Measurements from ENCODE around the gene PTPRO. TPM values are rescaled to one million over a fixed set of nuclear protein-coding genes. Genes with fewer than 3 reads are reported as not detected.

The PTPRO gene
- total RNA-seq, 1 donor from 2014 or later: 5.8 TPM

GRCh38 chr12:15535352-15535781 lies 213.1 kb downstream of the PTPRO start:
- Histone ChIP-seq H3K27ac (no peak overlapping the region), H3K4me1 (no peaks in the 10 kb centered on the region), H3K27me3 (no peaks in the 10 kb centered on the region), H3K9me3 (ENCODE audit: low read depth) (no peaks in the 10 kb centered on the region), H4K20me1 (ENCODE audit: low read depth) (no peaks in the 10 kb centered on the region), H3K4me3 (no peak overlapping the region), H3F3A (ENCODE audit: low read depth) (no peaks in the 10 kb centered on the region), H3K36me3 (no peaks in the 10 kb centered on the region), H3K4me2 (no peak overlapping the region), H3K9ac (no peak overlapping the region), H3K79me2 (ENCODE audit: low read depth) (no peaks in the 10 kb centered on the region), H2AFZ (replicated peaks) (peak overlapping the region; percentile 45)
- no peak for DNase-seq (ENCODE audit: low spot score)
- H3K36me3 Mint-ChIP-seq: no peaks in the 10 kb centered on the region
- no peak overlapping the region for H3K4me3 Mint-ChIP-seq
- TF ChIP-seq EZH2phosphoT487 (IDR thresholded peaks at IDR 0.05): no peak
- no peak for TF ChIP-seq EZH2 (IDR thresholded peaks at IDR 0.05)
- TF ChIP-seq CTCF (IDR thresholded peaks at IDR 0.05): no peak
- no peak overlapping the region for H3K27ac Mint-ChIP-seq
- peaks cover 2% of the 10 kb centered on the region for H3K27me3 Mint-ChIP-seq (ENCODE audit: insufficient read depth, low read depth)
- peaks cover 3% of the 10 kb centered on the region for H3K4me1 Mint-ChIP-seq
- H3K9me3 Mint-ChIP-seq: no peaks in the 10 kb centered on the region

GRCh38 chr12:15536446-15536845 lies 214.1 kb downstream of the PTPRO start:
- H3K27ac ChIP-seq: no peak overlapping the region
- H3K36me3 Mint-ChIP-seq: no peaks in the 10 kb centered on the region
- H3K27ac Mint-ChIP-seq: no peak overlapping the region
- no peaks in the 10 kb centered on the region for H3K36me3 ChIP-seq
- no peak for TF ChIP-seq EZH2 (IDR thresholded peaks at IDR 0.05)
- no peak for TF ChIP-seq EZH2phosphoT487 (IDR thresholded peaks at IDR 0.05)
- TF ChIP-seq CTCF (IDR thresholded peaks at IDR 0.05): no peak
- no peak overlapping the region for H3K9ac ChIP-seq
- H3K27me3 Mint-ChIP-seq (ENCODE audit: insufficient read depth, low read depth): peaks cover 2% of the 10 kb centered on the region
- DNase-seq (ENCODE audit: low spot score): no peak
- H4K20me1 ChIP-seq (ENCODE audit: low read depth): no peaks in the 10 kb centered on the region
- H3K79me2 ChIP-seq (ENCODE audit: low read depth): no peaks in the 10 kb centered on the region
- H3K4me1 Mint-ChIP-seq: peaks cover 8% of the 10 kb centered on the region
- no peaks in the 10 kb centered on the region for H3K27me3 ChIP-seq
- H3K4me3 ChIP-seq: no peak overlapping the region
- H3K9me3 ChIP-seq (ENCODE audit: low read depth): no peaks in the 10 kb centered on the region
- no peaks in the 10 kb centered on the region for H3F3A ChIP-seq (ENCODE audit: low read depth)
- H3K4me3 Mint-ChIP-seq: no peak overlapping the region
- no peak overlapping the region for H3K4me2 ChIP-seq
- no peaks in the 10 kb centered on the region for H3K9me3 Mint-ChIP-seq
- no peak overlapping the region for H2AFZ ChIP-seq (replicated peaks)
- no peaks in the 10 kb centered on the region for H3K4me1 ChIP-seq

- H3K27me3 ChIP-seq: no peaks in the 10 kb centered on the region
- no peak overlapping the region for H3K9ac ChIP-seq
- no peak overlapping the region for H3K27ac ChIP-seq
- H3K27ac Mint-ChIP-seq: no peak overlapping the region
- H3K4me3 ChIP-seq: no peak overlapping the region
- H4K20me1 ChIP-seq (ENCODE audit: low read depth): no peaks in the 10 kb centered on the region
- TF ChIP-seq EZH2 (IDR thresholded peaks at IDR 0.05) (no peak), EZH2phosphoT487 (IDR thresholded peaks at IDR 0.05) (no peak), CTCF (IDR thresholded peaks at IDR 0.05) (no peak)
- H3K9me3 Mint-ChIP-seq: no peaks in the 10 kb centered on the region
- no peak for DNase-seq (ENCODE audit: low spot score)
- peaks cover 13% of the 10 kb centered on the region for H3K4me1 Mint-ChIP-seq
- H2AFZ ChIP-seq (replicated peaks): no peak overlapping the region
- no peaks in the 10 kb centered on the region for H3K4me1 ChIP-seq
- H3K79me2 ChIP-seq (ENCODE audit: low read depth): no peaks in the 10 kb centered on the region
- H3K36me3 Mint-ChIP-seq: no peaks in the 10 kb centered on the region
- no peak overlapping the region for H3K4me2 ChIP-seq
- peaks cover 2% of the 10 kb centered on the region for H3K27me3 Mint-ChIP-seq (ENCODE audit: insufficient read depth, low read depth)
- H3K9me3 ChIP-seq (ENCODE audit: low read depth): no peaks in the 10 kb centered on the region
- H3K36me3 ChIP-seq: no peaks in the 10 kb centered on the region
- H3K4me3 Mint-ChIP-seq: no peak overlapping the region
- H3F3A ChIP-seq (ENCODE audit: low read depth): no peaks in the 10 kb centered on the region
Measured at GRCh38 chr12:15538881-15539280, 216.6 kb downstream of the PTPRO start.
